Progenitor cell of endocrine pancreas (in vitro differentiated cells): Measurements from ENCODE around the gene HBZ. TPM values are rescaled to one million over a fixed set of nuclear protein-coding genes. Genes with fewer than 3 reads are reported as not detected.
A peak's percentile ranks its signal among the peaks of the same experiment; 100 is the strongest.

ENCODE experiments used
- DNase-seq: peaks from one replicate; pipeline ENCODE4 v3.0.0; 2021; ENCODE audit warnings: low spot score; ENCODE audit not compliant: unreplicated experiment
- H3K27ac Mint-ChIP-seq: 2 replicates; pipeline ENCODE4 v1.8.0; 2021; ENCODE audit warnings: mild to moderate bottlenecking, moderate library complexity, mixed read lengths
- H3K27me3 Mint-ChIP-seq: 2 replicates; pipeline ENCODE4 v1.8.0; 2021; ENCODE audit warnings: mixed read lengths
- H3K36me3 Mint-ChIP-seq: 2 replicates; pipeline ENCODE4 v1.8.0; 2022; ENCODE audit warnings: mixed read lengths; ENCODE audit not compliant: insufficient read depth
- H3K4me1 Mint-ChIP-seq: 2 replicates; pipeline ENCODE4 v1.8.0; 2021; ENCODE audit warnings: low read depth, mixed read lengths
- H3K4me3 Mint-ChIP-seq: 2 replicates; pipeline ENCODE4 v1.8.0; 2021; ENCODE audit warnings: low read depth, mild to moderate bottlenecking, moderate library complexity, mixed read lengths
- H3K9me3 Mint-ChIP-seq: 2 replicates; pipeline ENCODE4 v1.8.0; 2021; ENCODE audit warnings: low read depth, mixed read lengths
- CTCF ChIP-seq: fragments of 200-600 bp; sonication (generic); IDR thresholded peaks from one replicate; pipeline ENCODE4 v1.5.0; 2021; ENCODE audit warnings: antibody characterized with exemption, mild to moderate bottlenecking; ENCODE audit not compliant: unreplicated experiment
- total RNA-seq: library from RNA; stranded (reverse); gene quantifications from 2 replicates; pipeline ENCODE4 v1.2.1, GENCODE V29; 2021

The HBZ gene
- total RNA-seq, 1 donor from 2014 or later = not detected

GRCh38 chr16:191831-192230 is 39.4 kb downstream of the HBZ start:
- DNase-seq = no peak
- no peak overlapping the region for H3K4me3 Mint-ChIP-seq
- H3K27me3 Mint-ChIP-seq = no peaks in the 10 kb centered on the region
- no peaks in the 10 kb centered on the region for H3K9me3 Mint-ChIP-seq
- peak overlapping the region; percentile 71 for H3K27ac Mint-ChIP-seq
- TF ChIP-seq CTCF = no peak
- peaks cover 35% of the 10 kb centered on the region for H3K36me3 Mint-ChIP-seq
- no peaks in the 10 kb centered on the region for H3K4me1 Mint-ChIP-seq

- Mint-ChIP-seq H3K9me3 (no peaks in the 10 kb centered on the region), H3K27ac (peak overlapping the region; percentile 77), H3K4me3 (no peak overlapping the region), H3K4me1 (no peaks in the 10 kb centered on the region), H3K27me3 (no peaks in the 10 kb centered on the region), H3K36me3 (peaks cover 36% of the 10 kb centered on the region)
- no peak for DNase-seq
- TF ChIP-seq CTCF = no peak
These were observed 40.2 kb downstream of the HBZ start for GRCh38 chr16:192686-193085.

GRCh38 chr16:193441-193840 is 41.0 kb downstream of the HBZ start:
- Mint-ChIP-seq H3K9me3 (no peaks in the 10 kb centered on the region), H3K36me3 (peaks cover 37% of the 10 kb centered on the region), H3K4me3 (no peak overlapping the region), H3K27ac (no peak overlapping the region), H3K27me3 (no peaks in the 10 kb centered on the region), H3K4me1 (no peaks in the 10 kb centered on the region)
- TF ChIP-seq CTCF = no peak
- DNase-seq = no peak

GRCh38 chr16:194516-194915 is 42.1 kb downstream of the HBZ start:
- no peaks in the 10 kb centered on the region for H3K4me1 Mint-ChIP-seq
- TF ChIP-seq CTCF = no peak
- H3K27me3 Mint-ChIP-seq = no peaks in the 10 kb centered on the region
- H3K27ac Mint-ChIP-seq = no peak overlapping the region
- DNase-seq = no peak
- H3K36me3 Mint-ChIP-seq = peaks cover 34% of the 10 kb centered on the region
- H3K4me3 Mint-ChIP-seq = no peak overlapping the region
- H3K9me3 Mint-ChIP-seq = no peaks in the 10 kb centered on the region

- Mint-ChIP-seq H3K36me3 (peaks cover 21% of the 10 kb centered on the region), H3K9me3 (no peaks in the 10 kb centered on the region), H3K4me3 (no peak overlapping the region), H3K4me1 (no peaks in the 10 kb centered on the region), H3K27ac (no peak overlapping the region), H3K27me3 (no peaks in the 10 kb centered on the region)
- no peak for DNase-seq
- no peak for TF ChIP-seq CTCF
These were observed 47.9 kb downstream of the HBZ start for GRCh38 chr16:200388-200787.
